HG02763 (cell line): ENCODE results near the gene LYRM4.

Experiments used
- ATAC-seq: cut with Tn5 transposase; IDR thresholded peaks from one replicate; pipeline ENCODE4 v1.9.1; 2021; ENCODE audit warnings: mild to moderate bottlenecking, moderate library complexity; ENCODE audit not compliant: unreplicated experiment

Gene LYRM4

DNA sequence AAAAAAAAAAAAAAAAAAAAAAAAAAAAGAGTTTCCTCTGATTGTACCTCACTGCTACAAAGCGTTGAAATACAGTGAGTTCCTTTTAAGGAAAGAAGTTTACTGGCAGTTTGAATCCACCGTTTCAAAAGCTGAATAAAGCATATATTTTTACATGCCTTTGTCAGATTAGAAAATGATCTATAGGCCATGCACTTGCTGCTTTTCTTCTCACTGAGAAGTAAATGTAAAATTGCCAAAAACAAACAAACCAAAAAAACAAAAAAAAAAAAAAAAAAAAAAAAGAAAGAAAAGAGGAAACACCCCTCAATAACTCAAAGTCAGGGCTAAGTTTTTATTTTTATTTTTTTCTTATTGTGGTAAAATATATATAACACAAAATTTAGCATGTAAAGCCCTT, 81.9 kb downstream of the LYRM4 start:
- no peak for ATAC-seq

DNA sequence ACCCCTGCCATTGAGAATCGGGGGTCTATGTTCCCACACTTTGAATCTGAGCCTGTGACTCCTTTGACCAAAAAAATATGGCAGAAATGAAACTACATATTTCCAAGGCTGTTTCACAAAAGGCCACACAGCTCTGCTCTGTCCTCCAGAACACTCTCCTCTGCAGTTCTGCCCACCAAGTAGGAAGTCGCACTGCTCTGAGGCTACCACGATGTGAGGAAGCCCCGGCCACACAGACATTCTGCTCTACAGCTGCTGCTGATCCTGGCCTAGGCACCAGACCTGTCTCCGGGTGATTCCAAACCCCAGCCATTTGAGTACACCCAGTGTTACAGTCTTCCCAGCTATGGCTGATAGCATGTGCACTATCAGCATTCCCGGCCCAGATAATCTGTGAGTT, 85.1 kb downstream of the LYRM4 start:
- peak; percentile 42 for ATAC-seq

DNA sequence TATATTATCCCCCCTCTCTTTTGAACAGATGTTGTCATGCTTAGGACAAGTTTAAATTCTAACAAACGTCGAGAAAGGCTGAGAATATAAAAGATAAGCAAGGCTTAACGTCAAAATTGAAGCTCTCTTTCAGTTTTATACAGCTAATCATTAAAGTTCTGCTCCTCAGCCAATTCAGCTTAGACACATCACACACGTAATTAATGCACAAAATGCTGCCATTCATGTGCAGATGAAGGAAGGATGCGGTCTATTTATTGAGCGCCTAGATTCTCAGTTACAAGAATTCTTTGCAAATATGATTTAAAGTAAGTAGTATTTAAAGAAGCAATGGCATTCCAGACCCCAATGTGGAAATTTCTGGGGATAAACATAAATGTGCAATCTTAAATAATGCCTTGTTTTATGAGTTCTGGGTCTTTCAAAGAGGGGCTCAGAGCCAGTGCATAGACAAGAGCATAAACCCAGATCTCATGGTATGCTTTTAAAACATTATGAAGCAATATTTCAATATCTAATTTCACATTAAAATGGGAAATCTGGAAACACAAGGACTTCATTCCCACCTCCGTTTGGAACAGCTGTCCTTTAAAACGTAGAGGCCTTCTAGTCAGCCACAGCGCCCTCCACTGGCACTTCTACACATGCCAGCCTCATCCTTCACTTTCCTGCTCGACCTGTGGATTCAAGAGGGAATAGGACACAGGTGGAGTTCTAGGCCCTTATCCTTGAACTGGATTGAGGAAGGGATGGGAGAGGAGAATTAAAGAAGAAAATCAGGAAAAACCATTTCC, 85.8 kb downstream of the LYRM4 start:
- no peak for ATAC-seq

GRCh38 chr6:5174244-5174643, 86.5 kb downstream of the LYRM4 start:
- ATAC-seq = peak; percentile 82

GRCh38 chr6:5173810-5174209, 86.9 kb downstream of the LYRM4 start:
- peak; percentile 32 for ATAC-seq

GRCh38 chr6:5172897-5173474, 87.8 kb downstream of the LYRM4 start:
- no peak for ATAC-seq

DNA sequence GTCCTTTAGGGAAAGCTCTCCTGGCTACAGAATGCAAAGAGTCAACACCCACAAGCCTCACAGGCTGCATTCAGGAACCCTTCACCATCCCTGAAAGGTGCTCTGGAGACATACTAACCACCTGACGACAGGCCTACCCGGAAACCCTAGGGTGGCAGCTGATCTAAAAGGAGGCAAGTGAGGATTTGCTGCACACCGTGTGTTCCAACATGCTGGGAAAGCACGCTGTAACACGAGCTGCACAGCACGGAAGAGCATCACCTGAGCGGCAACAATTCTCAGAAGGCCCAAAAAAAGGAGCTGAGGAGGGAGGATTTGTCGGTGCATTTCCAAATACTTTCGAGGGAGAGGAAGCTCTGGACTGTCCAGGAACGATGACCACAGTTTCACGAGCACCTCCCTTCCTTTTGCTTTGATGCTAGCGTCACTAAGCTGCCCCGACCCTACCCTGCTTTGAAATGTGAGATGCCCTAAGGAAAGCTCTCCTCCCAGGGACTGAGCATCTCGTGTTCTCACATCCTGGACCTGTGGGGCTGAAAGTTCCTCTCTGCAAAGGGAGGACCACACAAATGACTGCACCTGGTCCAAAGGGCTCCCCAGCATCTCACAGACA, 88.6 kb downstream of the LYRM4 start:
- no peak for ATAC-seq

DNA sequence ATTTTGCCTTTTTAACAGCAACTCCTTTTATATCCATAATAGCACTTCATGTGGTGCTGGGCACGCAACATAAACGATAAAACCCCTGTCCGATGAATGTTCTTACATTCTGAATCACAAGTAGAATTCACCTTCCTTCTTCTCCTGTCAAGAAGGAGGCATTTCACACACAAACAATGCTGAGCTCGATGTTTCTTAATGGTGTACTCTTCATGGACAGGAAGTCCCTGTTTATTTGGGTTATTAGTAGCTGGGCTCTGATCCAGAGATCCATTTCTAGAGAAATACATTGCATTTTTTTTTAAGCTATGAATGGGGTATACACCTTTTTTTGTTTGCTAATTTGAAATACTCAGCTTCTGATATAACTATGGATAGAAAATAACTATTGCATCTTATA, 93.2 kb downstream of the LYRM4 start:
- ATAC-seq = no peak

DNA sequence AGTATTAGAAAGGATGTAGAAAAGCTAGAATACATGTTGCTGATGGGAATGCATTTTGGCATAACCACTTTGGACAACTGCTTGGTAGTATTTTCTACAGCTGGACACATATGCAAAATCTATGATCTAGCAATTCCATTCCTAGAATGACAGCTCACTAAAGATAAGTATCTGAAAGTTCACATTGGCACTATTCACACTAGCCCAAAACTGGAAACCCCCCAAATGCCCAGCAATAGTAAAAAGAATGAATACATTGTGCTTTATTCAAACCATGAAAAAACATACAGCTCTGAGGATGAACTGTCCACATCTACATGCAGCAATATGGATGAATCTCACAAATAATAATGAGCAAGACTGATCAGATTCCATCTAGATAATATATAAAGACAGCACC, 96.7 kb downstream of the LYRM4 start:
- no peak for ATAC-seq

DNA sequence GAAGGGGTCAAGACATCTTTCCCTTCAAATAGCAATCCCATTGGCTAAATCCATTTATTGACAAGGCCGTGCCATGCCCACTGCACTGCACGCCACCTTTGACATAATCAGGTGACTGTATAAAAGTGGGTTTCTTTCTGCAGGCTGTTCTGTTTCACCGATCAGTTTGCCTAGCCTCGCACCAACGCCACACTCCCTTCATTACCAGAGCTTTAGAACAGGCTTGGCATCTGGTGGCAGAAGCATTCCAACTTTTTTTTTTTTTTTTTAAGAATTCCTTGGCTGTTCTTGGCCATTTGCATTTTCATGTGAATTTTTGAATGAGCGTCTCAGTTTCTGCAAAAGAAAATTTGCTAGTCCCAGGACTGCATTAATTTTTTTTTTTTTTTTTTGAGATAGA, 97.5 kb downstream of the LYRM4 start:
- no peak for ATAC-seq

DNA sequence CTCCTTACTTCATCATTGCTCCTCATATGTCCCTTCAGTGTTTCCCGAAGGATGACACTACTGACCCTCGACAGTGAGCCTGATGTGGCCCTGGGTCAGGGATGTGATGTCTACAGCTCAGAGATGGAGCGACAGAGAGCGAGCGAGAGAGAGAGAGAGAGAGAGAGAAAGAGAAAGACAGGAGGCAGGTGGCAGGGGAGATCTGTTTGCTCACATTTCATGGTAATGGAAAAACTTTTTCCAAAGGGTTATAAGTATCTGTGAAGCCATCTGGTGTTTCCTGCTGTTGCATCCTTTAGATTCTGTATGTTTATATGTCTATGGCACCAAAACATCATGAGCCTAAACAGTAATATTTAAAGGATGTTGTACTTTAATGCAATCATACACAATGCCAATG, 98.4 kb downstream of the LYRM4 start:
- no peak for ATAC-seq

GRCh38 chr6:5160206-5160605, 100.5 kb downstream of the LYRM4 start:
- no peak for ATAC-seq

- ATAC-seq = no peak
Observed at GRCh38 chr6:5159162-5159561, 101.6 kb downstream of the LYRM4 start.

- no peak for ATAC-seq
Observed at GRCh38 chr6:5158180-5158579, 102.6 kb downstream of the LYRM4 start.

DNA sequence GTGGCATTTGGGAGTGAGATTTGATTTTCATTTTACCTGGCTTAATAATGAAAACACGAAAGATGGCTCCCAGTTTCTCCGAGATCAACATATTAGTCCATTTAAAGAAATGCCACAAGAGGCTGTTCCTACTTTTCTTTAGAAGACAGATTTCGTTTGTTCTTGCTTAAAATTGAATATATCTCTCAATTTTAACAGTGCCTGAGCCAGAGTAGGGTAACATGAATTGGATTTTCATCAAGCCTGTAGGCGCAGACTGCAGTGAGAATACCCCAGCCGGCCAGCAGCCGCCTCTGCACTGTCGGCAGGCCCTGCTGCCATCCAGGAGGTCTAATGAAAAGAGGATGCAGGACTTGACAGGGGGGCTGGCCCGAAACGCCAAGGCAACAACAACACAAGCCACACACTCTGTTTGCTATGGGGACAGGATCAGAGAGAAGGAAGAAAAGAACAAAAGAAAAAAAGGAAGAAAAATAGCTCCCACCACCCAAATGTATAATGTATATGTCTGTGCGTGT, 103.1 kb downstream of the LYRM4 start:
- ATAC-seq = no peak

- no peak for ATAC-seq
Observed at GRCh38 chr6:5156627-5157026, 104.1 kb downstream of the LYRM4 start.

DNA sequence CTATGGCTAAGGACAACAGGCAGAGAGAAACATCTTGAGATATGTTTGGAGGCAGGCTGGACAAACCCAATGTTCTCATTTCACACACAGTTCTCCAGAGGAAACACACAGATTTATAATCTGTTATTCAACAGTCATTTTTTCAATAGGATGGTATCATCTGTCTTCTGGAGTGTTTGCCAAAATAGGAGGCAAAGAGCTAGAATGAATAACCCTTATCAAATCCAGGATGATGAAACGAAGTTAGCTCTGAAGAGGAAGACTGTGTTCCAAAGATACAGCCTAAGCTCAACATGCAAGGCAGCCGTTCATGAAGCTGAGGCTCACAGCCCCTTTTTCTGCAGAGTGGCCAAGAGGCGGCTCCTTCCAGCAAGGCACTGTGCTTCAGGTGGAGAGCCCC, 104.8 kb downstream of the LYRM4 start:
- no peak for ATAC-seq

DNA sequence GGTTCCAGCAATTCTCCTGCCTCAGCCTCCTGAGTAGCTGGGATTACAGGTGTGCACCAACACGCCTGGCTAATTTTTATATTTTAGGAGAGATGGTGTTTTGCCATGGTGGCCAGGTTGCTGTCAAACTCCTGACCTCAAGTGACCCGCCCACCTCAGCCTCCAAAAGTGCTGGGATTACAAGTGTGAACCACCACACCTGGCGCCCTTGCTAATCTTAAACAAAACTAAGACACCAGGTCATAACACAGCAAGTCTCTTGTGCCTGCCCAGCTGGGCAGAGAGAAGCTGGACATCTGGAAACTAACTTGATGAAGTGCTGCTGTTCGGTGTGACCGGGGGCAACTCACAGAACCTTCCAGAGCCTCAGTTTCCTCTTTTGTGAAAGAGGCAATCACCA, 107.6 kb downstream of the LYRM4 start:
- no peak for ATAC-seq

GRCh38 chr6:5152460-5152859, 108.3 kb downstream of the LYRM4 start:
- no peak for ATAC-seq

- no peak for ATAC-seq
Observed at GRCh38 chr6:5151955-5152401, 108.8 kb downstream of the LYRM4 start.

DNA sequence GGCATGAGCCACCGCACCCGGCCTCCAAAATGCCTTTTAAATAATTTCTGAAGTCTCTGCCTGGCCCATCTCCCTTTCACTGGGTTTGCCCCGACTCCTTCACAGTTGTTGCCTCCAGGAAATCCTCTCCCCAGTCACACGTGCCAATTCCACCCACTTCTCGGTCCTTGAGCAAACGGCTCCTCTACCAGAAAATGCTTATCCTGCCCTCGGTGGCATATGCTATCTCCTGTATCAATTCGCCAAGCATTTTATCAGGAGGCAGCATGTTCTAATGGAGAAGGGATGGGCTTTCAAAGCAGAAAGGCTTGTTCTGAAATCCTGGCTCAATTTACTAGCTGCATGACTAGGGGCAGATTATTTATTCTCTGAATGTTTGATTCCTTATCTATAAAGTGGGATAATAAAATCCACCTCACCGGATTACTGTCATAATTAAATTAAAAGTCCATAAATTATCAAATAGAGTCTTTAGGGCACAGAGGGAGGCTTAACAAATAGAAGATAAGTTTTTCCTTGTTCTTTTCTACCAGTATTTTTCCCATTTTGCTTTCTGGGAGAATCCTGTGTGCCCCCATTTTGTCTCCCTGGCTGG, 109.3 kb downstream of the LYRM4 start:
- ATAC-seq = no peak
